Measurements from ENCODE around the gene AGAP6.
"Not testable (repeated sequence)": the region's sequence is repeated elsewhere in the genome, so short reads cannot be mapped to it uniquely, and the experiment has no call there.

The AGAP6 gene

DNA sequence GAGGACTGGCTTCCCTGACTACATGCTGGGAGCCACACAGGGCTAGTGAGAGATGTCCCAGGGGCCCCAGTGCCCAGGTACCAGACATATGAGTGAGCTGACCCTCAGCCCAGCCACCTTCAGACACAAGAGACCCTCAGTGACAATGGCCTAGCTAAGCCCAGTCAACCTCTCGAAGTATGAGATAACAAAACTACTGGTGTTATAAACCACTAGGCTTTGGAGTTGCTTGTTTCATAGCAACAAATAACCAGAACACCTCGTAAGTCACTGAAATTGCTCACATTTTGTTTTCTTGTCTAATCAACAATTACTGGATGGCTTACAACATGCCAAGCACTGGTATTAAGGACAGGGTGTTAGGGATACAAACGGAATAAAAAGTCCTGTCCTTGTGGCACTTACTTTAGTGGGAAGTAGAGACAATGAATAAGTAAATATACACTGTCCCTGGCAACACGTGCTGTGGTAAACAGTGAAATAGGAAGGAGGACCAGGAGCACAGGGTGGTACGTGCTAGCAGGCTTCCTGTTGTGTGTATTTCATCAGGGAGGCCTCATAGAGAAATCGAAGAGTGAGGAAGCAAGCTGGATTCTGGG, 64.7 kb downstream of the AGAP6 start:
- H4K20me1 ChIP-seq (ENCODE audit: insufficient read depth, low read length); H3K9me2 ChIP-seq (ENCODE audit: low read depth, low read length); H3K4me2 ChIP-seq (ENCODE audit: low read length); H3F3A ChIP-seq (ENCODE audit: insufficient read depth, low read length); H3K9ac ChIP-seq (ENCODE audit: low read length); H3K4me1 ChIP-seq (ENCODE audit: insufficient read depth, low read length, severe bottlenecking); H3K4me3 ChIP-seq (ENCODE audit: low read depth, low read length, poor library complexity, severe bottlenecking); H3K27ac ChIP-seq (ENCODE audit: low read depth, low read length, poor library complexity, severe bottlenecking); H3K36me3 ChIP-seq (ENCODE audit: insufficient read depth, low read length); H2AFZ ChIP-seq (ENCODE audit: low read length); H3K79me2 ChIP-seq (ENCODE audit: insufficient read depth, low read length); H3K27me3 ChIP-seq (ENCODE audit: insufficient read depth, low read length); H3K9me3 ChIP-seq (ENCODE audit: low read length): not testable (repeated sequence)

DNA sequence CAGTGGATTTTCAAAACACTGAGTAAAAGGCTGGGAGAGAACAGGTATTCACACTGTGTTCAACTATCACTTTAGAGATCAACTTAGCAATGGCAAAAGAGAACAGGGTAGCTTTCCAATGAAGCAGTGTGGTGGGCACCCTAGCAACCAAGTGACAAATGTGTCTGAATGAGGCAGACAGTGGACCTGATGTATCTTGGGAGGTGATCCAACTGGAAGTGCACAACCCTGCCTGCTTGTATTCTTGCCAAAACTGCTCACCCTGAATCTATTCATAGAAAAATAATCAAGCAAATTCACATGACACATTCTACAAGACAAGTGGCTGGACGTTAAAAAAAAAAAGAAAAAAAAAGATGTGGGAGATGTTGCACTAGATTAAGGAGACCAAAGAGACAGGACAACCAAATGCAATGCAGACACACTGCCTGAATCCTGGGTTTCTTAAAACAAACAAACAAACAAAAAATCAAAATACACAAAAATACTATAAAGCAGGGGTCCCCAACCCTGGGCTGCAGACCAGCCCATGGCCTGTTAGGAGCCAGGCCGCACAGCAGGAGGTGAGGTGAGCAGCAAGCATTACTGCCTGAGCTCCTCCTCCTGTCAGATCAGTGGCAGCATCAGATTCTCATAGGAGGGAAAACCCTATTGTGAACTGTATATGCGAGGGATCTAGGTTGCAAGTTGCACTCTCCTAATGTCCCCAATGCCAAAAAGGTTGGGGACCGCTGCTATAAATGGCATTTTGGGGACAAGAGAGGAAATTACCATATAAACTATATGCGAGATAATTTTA, 67.5 kb downstream of the AGAP6 start:
- not testable (repeated sequence) for H2AFZ ChIP-seq (ENCODE audit: low read length); H3K79me2 ChIP-seq (ENCODE audit: insufficient read depth, low read length); H3K36me3 ChIP-seq (ENCODE audit: insufficient read depth, low read length); H3F3A ChIP-seq (ENCODE audit: insufficient read depth, low read length); H3K27ac ChIP-seq (ENCODE audit: low read depth, low read length, poor library complexity, severe bottlenecking); H3K27me3 ChIP-seq (ENCODE audit: insufficient read depth, low read length); H3K9me3 ChIP-seq (ENCODE audit: low read length); H3K4me3 ChIP-seq (ENCODE audit: low read depth, low read length, poor library complexity, severe bottlenecking); H3K4me2 ChIP-seq (ENCODE audit: low read length); H3K4me1 ChIP-seq (ENCODE audit: insufficient read depth, low read length, severe bottlenecking); H3K9ac ChIP-seq (ENCODE audit: low read length); H3K9me2 ChIP-seq (ENCODE audit: low read depth, low read length); H4K20me1 ChIP-seq (ENCODE audit: insufficient read depth, low read length)

DNA sequence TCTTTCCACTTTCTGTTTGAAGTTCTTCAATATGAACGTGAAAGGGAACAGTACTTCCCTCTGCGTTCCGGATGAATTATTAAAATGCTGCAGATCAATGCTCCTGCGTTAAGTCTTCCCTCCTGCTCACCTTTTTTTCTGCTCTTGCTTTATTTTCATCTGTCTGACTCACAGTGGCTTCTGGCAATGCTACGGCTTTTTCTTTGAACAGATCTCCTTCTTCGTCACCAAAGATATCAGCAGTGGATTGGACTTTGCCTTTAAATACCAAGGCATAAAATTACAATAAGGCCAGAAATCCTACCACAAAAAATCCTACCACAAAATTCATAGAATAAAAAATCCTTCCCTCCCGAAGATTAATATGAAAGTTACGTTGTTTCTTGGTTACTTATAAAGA, 68.4 kb downstream of the AGAP6 start:
- not testable (repeated sequence) for H3K4me1 ChIP-seq (ENCODE audit: insufficient read depth, low read length, severe bottlenecking); H2AFZ ChIP-seq (ENCODE audit: low read length); H3K9me2 ChIP-seq (ENCODE audit: low read depth, low read length); H4K20me1 ChIP-seq (ENCODE audit: insufficient read depth, low read length); H3F3A ChIP-seq (ENCODE audit: insufficient read depth, low read length); H3K27ac ChIP-seq (ENCODE audit: low read depth, low read length, poor library complexity, severe bottlenecking); H3K36me3 ChIP-seq (ENCODE audit: insufficient read depth, low read length); H3K4me3 ChIP-seq (ENCODE audit: low read depth, low read length, poor library complexity, severe bottlenecking); H3K9me3 ChIP-seq (ENCODE audit: low read length); H3K79me2 ChIP-seq (ENCODE audit: insufficient read depth, low read length); H3K9ac ChIP-seq (ENCODE audit: low read length); H3K4me2 ChIP-seq (ENCODE audit: low read length); H3K27me3 ChIP-seq (ENCODE audit: insufficient read depth, low read length)

DNA sequence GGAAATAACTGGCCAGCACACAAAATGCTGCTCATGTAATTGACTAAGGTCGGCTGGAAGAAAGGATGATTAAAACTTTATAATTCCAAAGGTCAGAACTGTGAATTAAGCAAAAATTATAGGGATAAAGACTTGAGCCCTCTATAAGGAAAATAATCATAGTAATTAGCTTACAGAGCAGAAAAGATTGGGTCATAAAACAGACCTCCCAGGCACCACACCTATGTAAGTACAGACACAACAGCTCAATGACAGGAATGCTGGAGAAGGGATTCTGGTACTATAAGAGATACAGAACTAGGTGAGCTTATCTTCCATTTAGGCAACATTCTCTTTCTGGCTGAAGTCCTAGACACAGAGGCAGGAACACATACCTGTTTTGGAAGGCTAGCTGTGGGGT, 70.5 kb downstream of the AGAP6 start:
- H3K27ac ChIP-seq (ENCODE audit: low read depth, low read length, poor library complexity, severe bottlenecking); H3K9me2 ChIP-seq (ENCODE audit: low read depth, low read length); H3K79me2 ChIP-seq (ENCODE audit: insufficient read depth, low read length); H3F3A ChIP-seq (ENCODE audit: insufficient read depth, low read length); H3K9ac ChIP-seq (ENCODE audit: low read length); H3K27me3 ChIP-seq (ENCODE audit: insufficient read depth, low read length); H2AFZ ChIP-seq (ENCODE audit: low read length); H3K4me3 ChIP-seq (ENCODE audit: low read depth, low read length, poor library complexity, severe bottlenecking); H3K9me3 ChIP-seq (ENCODE audit: low read length); H3K4me2 ChIP-seq (ENCODE audit: low read length); H4K20me1 ChIP-seq (ENCODE audit: insufficient read depth, low read length); H3K36me3 ChIP-seq (ENCODE audit: insufficient read depth, low read length); H3K4me1 ChIP-seq (ENCODE audit: insufficient read depth, low read length, severe bottlenecking): not testable (repeated sequence)

DNA sequence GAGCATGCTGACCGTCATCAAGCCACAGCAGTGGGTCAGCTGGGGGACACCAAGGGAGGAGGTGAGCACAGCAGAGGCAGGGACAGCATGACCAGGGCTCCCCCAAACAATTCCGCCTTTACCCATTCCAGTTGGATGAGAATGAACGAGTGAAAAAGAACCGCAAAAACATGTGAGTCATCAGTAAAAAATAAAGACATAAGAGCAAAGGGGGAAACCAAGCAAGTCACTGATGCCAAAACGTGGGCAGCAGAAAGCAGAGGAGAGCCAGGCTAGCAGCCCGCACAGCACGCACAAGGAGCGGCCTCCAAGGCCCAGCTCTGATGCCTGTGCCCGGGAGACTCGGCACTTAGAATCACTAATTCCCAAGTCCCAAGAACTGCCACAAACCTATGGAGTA, 71.7 kb downstream of the AGAP6 start:
- not testable (repeated sequence) for H3K36me3 ChIP-seq (ENCODE audit: insufficient read depth, low read length); H3K79me2 ChIP-seq (ENCODE audit: insufficient read depth, low read length); H3K27ac ChIP-seq (ENCODE audit: low read depth, low read length, poor library complexity, severe bottlenecking); H4K20me1 ChIP-seq (ENCODE audit: insufficient read depth, low read length); H3K4me3 ChIP-seq (ENCODE audit: low read depth, low read length, poor library complexity, severe bottlenecking); H3F3A ChIP-seq (ENCODE audit: insufficient read depth, low read length); H3K9ac ChIP-seq (ENCODE audit: low read length); H3K4me1 ChIP-seq (ENCODE audit: insufficient read depth, low read length, severe bottlenecking); H3K27me3 ChIP-seq (ENCODE audit: insufficient read depth, low read length); H2AFZ ChIP-seq (ENCODE audit: low read length); H3K9me3 ChIP-seq (ENCODE audit: low read length); H3K9me2 ChIP-seq (ENCODE audit: low read depth, low read length); H3K4me2 ChIP-seq (ENCODE audit: low read length)

Measured in OCI-LY1 (cell line).